ENCODE results near the gene OR2V2.
A peak's percentile ranks its signal among the peaks of the same experiment; 100 is the strongest.
"Not testable (repeated sequence)": the region's sequence is repeated elsewhere in the genome, so short reads cannot be mapped to it uniquely, and the experiment has no call there.

OR2V2 gene

GRCh38 chr5:181171782-181172181 lies 24.4 kb downstream of the OR2V2 start:
- no peak for DNase-seq

GRCh38 chr5:181173027-181173419 lies 25.6 kb downstream of the OR2V2 start:
- DNase-seq: no peak

- DNase-seq: peak; percentile 33
Observed at GRCh38 chr5:181173420-181174342, 26.3 kb downstream of the OR2V2 start.

- no peak for DNase-seq
Observed at GRCh38 chr5:181176254-181176952, 29.0 kb downstream of the OR2V2 start.

- DNase-seq: not testable (repeated sequence)
Observed at GRCh38 chr5:181177559-181177958, 30.2 kb downstream of the OR2V2 start.

GRCh38 chr5:181181650-181182565 lies 34.5 kb downstream of the OR2V2 start:
- DNase-seq: peak; percentile 59

- no peak for DNase-seq
Observed at GRCh38 chr5:181182651-181183050, 35.3 kb downstream of the OR2V2 start.

- DNase-seq: no peak
Observed at GRCh38 chr5:181184845-181185216, 37.4 kb downstream of the OR2V2 start.

- DNase-seq: no peak
Observed at GRCh38 chr5:181185560-181185959, 38.2 kb downstream of the OR2V2 start.

GRCh38 chr5:181186022-181186421 lies 38.6 kb downstream of the OR2V2 start:
- DNase-seq: no peak

GRCh38 chr5:181186986-181187499 lies 39.7 kb downstream of the OR2V2 start:
- DNase-seq: no peak

GRCh38 chr5:181187500-181188213 lies 40.3 kb downstream of the OR2V2 start:
- DNase-seq: peak; percentile 35

- DNase-seq: peak; percentile 74
Observed at GRCh38 chr5:181188700-181189362, 41.4 kb downstream of the OR2V2 start.

GRCh38 chr5:181189363-181189961 lies 42.1 kb downstream of the OR2V2 start:
- peak; percentile 56 for DNase-seq

- DNase-seq: no peak
Observed at GRCh38 chr5:181189962-181190710, 42.8 kb downstream of the OR2V2 start.

GRCh38 chr5:181190711-181191525 lies 43.5 kb downstream of the OR2V2 start:
- peak; percentile 38 for DNase-seq

- peak; percentile 96 for DNase-seq
Observed at GRCh38 chr5:181191526-181192336, 44.3 kb downstream of the OR2V2 start.

- DNase-seq: no peak
Observed at GRCh38 chr5:181192337-181193046, 45.1 kb downstream of the OR2V2 start.
